PC-9 (cell line): Measurements from ENCODE around the gene SIAH2.

ENCODE experiments used
- CTCF ChIP-seq: fragments of 200-600 bp; sonication (generic); conservative IDR thresholded peaks from 2 replicates; pipeline ENCODE4 v1.6.1; 2017; ENCODE audit warnings: mixed run types, antibody characterized with exemption, mild to moderate bottlenecking, moderate library complexity
- EZH2 ChIP-seq: fragments of 200-600 bp; sonication (generic); IDR thresholded peaks from 2 replicates; pipeline ENCODE4 v1.8.0; 2017; ENCODE audit warnings: antibody characterized with exemption, low read depth

DNA sequence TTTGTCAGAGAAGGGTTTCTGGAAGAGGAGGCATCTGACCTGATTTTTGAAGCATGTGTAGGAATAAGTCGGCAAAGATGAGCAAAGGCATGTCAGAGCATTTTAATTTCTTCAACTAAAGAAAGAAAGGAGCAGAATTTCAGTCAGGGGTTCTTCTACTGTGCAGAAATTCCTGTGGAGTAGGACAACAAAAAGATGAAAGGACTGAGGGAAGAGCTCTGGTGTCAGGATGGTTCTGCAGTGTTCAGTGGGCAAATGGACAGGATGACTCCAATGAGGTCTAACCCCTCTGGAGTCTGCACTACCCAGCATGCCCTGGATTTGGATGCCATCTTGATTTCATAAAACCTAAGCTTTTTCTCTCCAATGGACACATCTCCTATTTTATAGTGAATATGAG, 47.7 kb upstream of the SIAH2 start:
- TF ChIP-seq CTCF (no peak), EZH2 (no peak)
